MM.1S (cell line): Measurements from ENCODE around the gene TANGO2.

Experiments used
- DNase-seq: peaks from one replicate; pipeline ENCODE4 v3.0.0-alpha.2; 2015
- H2AFZ ChIP-seq: fragments of 300-600 bp; sonication (generic); 2 replicates; pipeline ENCODE4 v1.6.0; 2016; ENCODE audit warnings: antibody characterized with exemption, low read length
- H3F3A ChIP-seq: fragments of 300-600 bp; sonication (generic); 2 replicates; pipeline ENCODE4 v1.6.1; 2016; ENCODE audit warnings: mild to moderate bottlenecking, antibody characterized with exemption, low read length, moderate library complexity, mixed read lengths; ENCODE audit not compliant: insufficient read depth
- H3K27ac ChIP-seq: fragments of 300-600 bp; sonication (generic); 2 replicates; pipeline ENCODE4 v1.5.1; 2016; ENCODE audit warnings: mild to moderate bottlenecking, low read length
- H3K27me3 ChIP-seq: fragments of 300-600 bp; sonication (generic); replicated peaks from 2 replicates; pipeline ENCODE4 v1.6.0; 2016; ENCODE audit warnings: low read length; ENCODE audit not compliant: insufficient read depth
- H3K36me3 ChIP-seq: fragments of 300-600 bp; sonication (generic); replicated peaks from 2 replicates; pipeline ENCODE4 v1.6.1; 2016; ENCODE audit warnings: mild to moderate bottlenecking, low read length, mixed read lengths; ENCODE audit not compliant: insufficient read depth
- H3K4me1 ChIP-seq: fragments of 300-600 bp; sonication (generic); 2 replicates; pipeline ENCODE4 v1.6.1; 2016; ENCODE audit warnings: low read length, mixed read lengths
- H3K4me2 ChIP-seq: fragments of 300-600 bp; sonication (generic); 2 replicates; pipeline ENCODE4 v1.6.0; 2016; ENCODE audit warnings: low read depth, low read length
- H3K4me3 ChIP-seq: fragments of 300-600 bp; sonication (generic); 2 replicates; pipeline ENCODE4 v1.5.1; 2016; ENCODE audit warnings: low read length, mixed read lengths
- H3K79me2 ChIP-seq: fragments of 300-600 bp; sonication (generic); 2 replicates; pipeline ENCODE4 v1.6.1; 2016; ENCODE audit warnings: mixed run types, low read length, mixed read lengths
- H3K9ac ChIP-seq: fragments of 300-600 bp; sonication (generic); 2 replicates; pipeline ENCODE4 v1.6.1; 2016; ENCODE audit warnings: low read length, mixed read lengths
- H3K9me2 ChIP-seq: fragments of 300-600 bp; sonication (generic); replicated peaks from 2 replicates; pipeline ENCODE4 v1.6.1; 2016; ENCODE audit warnings: mild to moderate bottlenecking, low read length, mixed read lengths; ENCODE audit not compliant: insufficient read depth
- H3K9me3 ChIP-seq: fragments of 300-600 bp; sonication (generic); replicated peaks from 2 replicates; pipeline ENCODE4 v1.6.1; 2016; ENCODE audit warnings: mild to moderate bottlenecking, low read length, mixed read lengths; ENCODE audit not compliant: insufficient read depth
- H4K20me1 ChIP-seq: fragments of 300-600 bp; sonication (generic); 2 replicates; pipeline ENCODE4 v1.6.1; 2016; ENCODE audit warnings: mild to moderate bottlenecking, low read length, moderate library complexity, mixed read lengths; ENCODE audit not compliant: insufficient read depth
- EZH2 ChIP-seq: fragments of 300-600 bp; sonication (generic); optimal IDR thresholded peaks from 2 replicates; pipeline ENCODE3; 2017; ENCODE audit warnings: low read depth, mild to moderate bottlenecking, antibody characterized with exemption, low read length, mixed read lengths
- EZH2phosphoT487 ChIP-seq: fragments of 300-600 bp; sonication (generic); IDR thresholded peaks from 2 replicates; pipeline ENCODE4 v1.6.1; 2018; ENCODE audit warnings: antibody characterized with exemption, low read length
- TF ChIP-seq, protein P1 (sequence below): fragments of 300-600 bp; sonication (generic); IDR thresholded peaks from 2 replicates; pipeline ENCODE4 v1.5.1; 2016; ENCODE audit warnings: antibody characterized with exemption, low read length, mixed read lengths

TANGO2 gene

DNA sequence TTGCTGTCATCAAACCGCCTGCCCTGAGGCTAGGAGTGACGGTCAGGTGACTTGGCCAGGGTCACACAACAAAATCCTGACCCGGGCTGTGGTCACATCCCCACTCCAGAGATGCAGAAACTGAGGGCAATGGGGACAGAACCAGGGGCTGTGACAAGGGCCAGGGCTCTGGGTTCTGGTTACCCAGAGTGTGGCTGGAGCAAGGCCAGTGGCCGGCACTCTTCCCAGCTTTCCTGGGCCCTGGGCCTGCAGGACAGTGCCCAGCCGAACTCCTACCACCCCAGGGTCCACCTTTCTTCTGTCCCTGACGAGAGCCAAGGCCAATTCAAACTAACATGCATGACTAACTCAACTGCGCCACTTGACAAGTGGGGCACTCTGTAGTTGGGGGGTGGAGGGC is 40.1 kb upstream of the TANGO2 start:
- no peaks in the 10 kb centered on the region for H4K20me1 ChIP-seq
- H3K4me1 ChIP-seq, result peaks cover 16% of the 10 kb centered on the region
- no peak overlapping the region for H3K27ac ChIP-seq
- no peak overlapping the region for H3K4me3 ChIP-seq
- H3K79me2 ChIP-seq, result no peaks in the 10 kb centered on the region
- no peaks in the 10 kb centered on the region for H3K9me2 ChIP-seq
- no peak overlapping the region for H2AFZ ChIP-seq
- H3F3A ChIP-seq, result no peaks in the 10 kb centered on the region
- no peaks in the 10 kb centered on the region for H3K36me3 ChIP-seq
- no peak overlapping the region for H3K4me2 ChIP-seq
- peaks cover 44% of the 10 kb centered on the region for H3K27me3 ChIP-seq
- DNase-seq, result no peak
- no peak overlapping the region for H3K9ac ChIP-seq
- TF ChIP-seq EZH2 (no peak), EZH2phosphoT487 (no peak)
- TF ChIP-seq, protein P1, sequence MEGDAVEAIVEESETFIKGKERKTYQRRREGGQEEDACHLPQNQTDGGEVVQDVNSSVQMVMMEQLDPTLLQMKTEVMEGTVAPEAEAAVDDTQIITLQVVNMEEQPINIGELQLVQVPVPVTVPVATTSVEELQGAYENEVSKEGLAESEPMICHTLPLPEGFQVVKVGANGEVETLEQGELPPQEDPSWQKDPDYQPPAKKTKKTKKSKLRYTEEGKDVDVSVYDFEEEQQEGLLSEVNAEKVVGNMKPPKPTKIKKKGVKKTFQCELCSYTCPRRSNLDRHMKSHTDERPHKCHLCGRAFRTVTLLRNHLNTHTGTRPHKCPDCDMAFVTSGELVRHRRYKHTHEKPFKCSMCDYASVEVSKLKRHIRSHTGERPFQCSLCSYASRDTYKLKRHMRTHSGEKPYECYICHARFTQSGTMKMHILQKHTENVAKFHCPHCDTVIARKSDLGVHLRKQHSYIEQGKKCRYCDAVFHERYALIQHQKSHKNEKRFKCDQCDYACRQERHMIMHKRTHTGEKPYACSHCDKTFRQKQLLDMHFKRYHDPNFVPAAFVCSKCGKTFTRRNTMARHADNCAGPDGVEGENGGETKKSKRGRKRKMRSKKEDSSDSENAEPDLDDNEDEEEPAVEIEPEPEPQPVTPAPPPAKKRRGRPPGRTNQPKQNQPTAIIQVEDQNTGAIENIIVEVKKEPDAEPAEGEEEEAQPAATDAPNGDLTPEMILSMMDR, result no peak
- no peaks in the 10 kb centered on the region for H3K9me3 ChIP-seq

DNA sequence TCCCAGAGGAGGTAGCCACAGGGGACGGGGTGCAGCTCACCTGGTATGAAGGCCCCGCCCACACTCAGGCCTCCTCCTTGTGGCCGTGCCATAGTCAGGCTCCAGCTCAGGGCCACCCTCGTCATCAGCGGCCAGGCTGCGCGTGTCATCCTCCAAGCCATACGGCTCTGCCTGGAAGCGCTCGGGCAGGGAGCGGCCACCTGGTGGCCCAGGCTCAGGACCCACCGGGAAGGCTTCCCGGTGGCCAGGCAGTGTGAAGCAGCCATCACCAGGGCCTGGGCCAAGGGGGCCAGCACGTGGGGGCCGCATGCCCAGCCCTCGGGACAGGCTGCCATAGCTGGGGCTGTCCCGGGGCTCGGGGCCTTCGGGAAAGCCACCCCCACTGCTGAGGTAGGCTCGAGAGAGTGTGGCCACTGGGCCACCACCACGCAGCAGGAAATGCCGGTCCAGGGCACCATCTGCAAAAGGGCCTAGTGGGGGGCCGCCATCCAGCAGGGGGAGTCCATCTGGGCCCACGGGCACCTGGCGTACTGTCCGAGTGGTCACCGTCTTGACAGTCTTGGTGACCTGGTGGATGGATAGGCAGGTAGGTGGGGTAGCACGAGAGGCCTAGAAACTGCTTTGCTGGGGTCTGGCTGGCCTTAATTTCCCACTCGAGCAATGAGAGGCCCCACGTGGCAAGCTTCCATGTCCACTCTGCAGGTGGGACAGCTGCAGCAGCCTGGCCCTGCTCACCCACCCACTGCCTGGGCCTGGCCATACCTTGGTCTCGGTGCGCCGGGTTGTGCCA is 39.5 kb upstream of the TANGO2 start:
- H3K9me3 ChIP-seq, result no peaks in the 10 kb centered on the region
- H3K27ac ChIP-seq, result no peak overlapping the region
- H3K9me2 ChIP-seq, result no peaks in the 10 kb centered on the region
- H3K36me3 ChIP-seq, result no peaks in the 10 kb centered on the region
- no peaks in the 10 kb centered on the region for H4K20me1 ChIP-seq
- H3K9ac ChIP-seq, result no peak overlapping the region
- H3K4me1 ChIP-seq, result peaks cover 16% of the 10 kb centered on the region
- no peaks in the 10 kb centered on the region for H3K79me2 ChIP-seq
- H3K4me3 ChIP-seq, result no peak overlapping the region
- no peak overlapping the region for H3K4me2 ChIP-seq
- H3F3A ChIP-seq, result no peaks in the 10 kb centered on the region
- peaks cover 44% of the 10 kb centered on the region for H3K27me3 ChIP-seq
- DNase-seq, result no peak
- H2AFZ ChIP-seq, result no peak overlapping the region
- TF ChIP-seq EZH2phosphoT487 (no peak), EZH2 (no peak)
- TF ChIP-seq, protein P1, result no peak

DNA sequence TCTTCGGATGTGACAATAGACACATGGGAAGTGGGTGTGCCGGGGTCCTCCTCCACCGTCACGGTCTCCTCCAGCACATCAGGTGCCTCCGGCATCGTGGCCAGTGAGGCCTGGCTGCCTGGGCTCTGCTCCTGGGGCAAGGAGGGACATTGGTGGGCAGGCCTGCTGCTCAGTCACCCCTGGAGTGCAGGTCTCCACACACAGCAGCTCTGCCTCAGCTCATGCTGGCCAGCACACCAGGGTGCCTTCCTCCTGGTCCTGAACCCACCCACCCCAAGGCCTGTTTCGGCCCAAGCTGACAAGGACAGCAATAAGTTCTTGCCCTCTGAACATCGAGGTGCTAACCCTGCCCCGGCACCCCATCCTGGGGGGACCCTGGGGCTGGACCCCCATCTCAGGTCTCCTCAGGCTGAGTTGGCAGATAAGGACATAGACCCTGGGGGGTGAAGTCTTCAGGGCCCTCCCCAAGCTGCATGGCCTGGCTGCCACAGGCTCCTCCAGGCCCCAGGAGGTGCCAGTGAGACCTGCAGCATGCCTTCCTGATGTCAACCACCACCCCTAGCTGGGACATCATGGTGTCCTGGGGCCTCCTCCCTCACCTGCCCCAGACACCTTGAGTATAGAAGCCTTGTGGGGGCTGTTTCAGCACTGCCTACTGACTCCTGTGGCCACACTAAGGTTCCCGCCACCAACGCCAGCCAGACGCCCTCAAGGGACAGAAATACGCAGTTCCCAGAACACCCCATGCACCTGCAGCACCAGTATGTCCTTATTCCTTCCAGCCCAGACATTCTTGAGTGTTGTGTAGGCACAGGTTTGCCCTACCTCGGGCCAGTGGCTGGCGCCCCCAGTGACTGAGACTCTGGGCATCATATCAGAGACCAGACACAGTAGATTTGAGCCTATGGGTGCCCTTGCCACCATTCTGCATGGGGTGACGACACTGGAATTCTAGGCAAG is 38.7 kb upstream of the TANGO2 start:
- Histone ChIP-seq H3K9me2 (no peaks in the 10 kb centered on the region), H3K9me3 (no peaks in the 10 kb centered on the region), H3K4me3 (no peak overlapping the region), H3K27me3 (peaks cover 40% of the 10 kb centered on the region), H3K79me2 (no peaks in the 10 kb centered on the region), H4K20me1 (no peaks in the 10 kb centered on the region), H3K9ac (no peak overlapping the region), H2AFZ (no peak overlapping the region), H3K4me2 (no peak overlapping the region), H3F3A (no peaks in the 10 kb centered on the region), H3K27ac (no peak overlapping the region), H3K36me3 (no peaks in the 10 kb centered on the region), H3K4me1 (peaks cover 16% of the 10 kb centered on the region)
- no peak for DNase-seq
- TF ChIP-seq, protein P1, result no peak
- TF ChIP-seq EZH2, result no peak
- no peak for TF ChIP-seq EZH2phosphoT487
